ENCODE results near the gene AJAP1. TPM values are rescaled to one million over a fixed set of nuclear protein-coding genes. Genes with fewer than 3 reads are reported as not detected.
A peak's percentile ranks its signal among the peaks of the same experiment; 100 is the strongest.

Gene AJAP1
- total and polyA plus RNA-seq, 9 donors = 1.2 to 20.8 (median 12.5) TPM

GRCh38 chr1:4656533-4657140, 2.2 kb downstream of the AJAP1 start:
- H3K4me1 ChIP-seq (ENCODE audit: insufficient read depth) = peaks cover 4% of the 10 kb centered on the region
- DNase-seq = peak in 3 of 5 donors; percentile 30 to 47 (median 38)
- no peaks in the 10 kb centered on the region for H3K9me3 ChIP-seq
- H3K4me3 ChIP-seq = no peak overlapping the region
- H3K27me3 ChIP-seq = no peaks in the 10 kb centered on the region
- intact Hi-C loops (cut with DNase I) = loop anchor here in 2 of 4 donors (5.0 to 10.0 kb wide), 6 partner anchors 858 to 1318 kb away; no protein-coding TSS in a partner anchor
- WGBS, 3 donors = 14 to 16% (median 16%) methylated on average over 17 of the region's 17 CpGs
- no peak overlapping the region for H3K27ac ChIP-seq
- no peaks in the 10 kb centered on the region for H3K36me3 ChIP-seq
- TF ChIP-seq, protein P1, sequence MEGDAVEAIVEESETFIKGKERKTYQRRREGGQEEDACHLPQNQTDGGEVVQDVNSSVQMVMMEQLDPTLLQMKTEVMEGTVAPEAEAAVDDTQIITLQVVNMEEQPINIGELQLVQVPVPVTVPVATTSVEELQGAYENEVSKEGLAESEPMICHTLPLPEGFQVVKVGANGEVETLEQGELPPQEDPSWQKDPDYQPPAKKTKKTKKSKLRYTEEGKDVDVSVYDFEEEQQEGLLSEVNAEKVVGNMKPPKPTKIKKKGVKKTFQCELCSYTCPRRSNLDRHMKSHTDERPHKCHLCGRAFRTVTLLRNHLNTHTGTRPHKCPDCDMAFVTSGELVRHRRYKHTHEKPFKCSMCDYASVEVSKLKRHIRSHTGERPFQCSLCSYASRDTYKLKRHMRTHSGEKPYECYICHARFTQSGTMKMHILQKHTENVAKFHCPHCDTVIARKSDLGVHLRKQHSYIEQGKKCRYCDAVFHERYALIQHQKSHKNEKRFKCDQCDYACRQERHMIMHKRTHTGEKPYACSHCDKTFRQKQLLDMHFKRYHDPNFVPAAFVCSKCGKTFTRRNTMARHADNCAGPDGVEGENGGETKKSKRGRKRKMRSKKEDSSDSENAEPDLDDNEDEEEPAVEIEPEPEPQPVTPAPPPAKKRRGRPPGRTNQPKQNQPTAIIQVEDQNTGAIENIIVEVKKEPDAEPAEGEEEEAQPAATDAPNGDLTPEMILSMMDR (IDR thresholded peaks at IDR 0.05) = no peak
- TF ChIP-seq POLR2A (IDR thresholded peaks at IDR 0.05) (no peak), EP300 (IDR thresholded peaks at IDR 0.05) (no peak)

GRCh38 chr1:4657244-4657789, 2.9 kb downstream of the AJAP1 start:
- no peaks in the 10 kb centered on the region for H3K27me3 ChIP-seq
- H3K9me3 ChIP-seq = no peaks in the 10 kb centered on the region
- TF ChIP-seq EP300 (IDR thresholded peaks at IDR 0.05) = no peak
- TF ChIP-seq POLR2A (IDR thresholded peaks at IDR 0.05) = no peak
- TF ChIP-seq, protein P1 (IDR thresholded peaks at IDR 0.05) = no peak
- intact Hi-C loops (cut with DNase I) = loop anchor here in 2 of 4 donors (5.0 to 10.0 kb wide), 6 partner anchors 857 to 1317 kb away; no protein-coding TSS in a partner anchor
- DNase-seq = no peak
- peaks cover 4% of the 10 kb centered on the region for H3K4me1 ChIP-seq (ENCODE audit: insufficient read depth)
- WGBS, 3 donors = 63 to 69% (median 68%) methylated on average over 9 of the region's 9 CpGs
- H3K36me3 ChIP-seq = no peaks in the 10 kb centered on the region
- no peak overlapping the region for H3K27ac ChIP-seq
- H3K4me3 ChIP-seq = no peak overlapping the region

GRCh38 chr1:4657960-4658541, 3.6 kb downstream of the AJAP1 start:
- Histone ChIP-seq H3K36me3 (no peaks in the 10 kb centered on the region), H3K27ac (no peak overlapping the region), H3K4me3 (no peak overlapping the region), H3K4me1 (ENCODE audit: insufficient read depth) (peaks cover 1% of the 10 kb centered on the region), H3K9me3 (no peaks in the 10 kb centered on the region), H3K27me3 (no peaks in the 10 kb centered on the region)
- 40 to 68% (median 50%) methylated on average over 24 of the region's 24 CpGs for WGBS, 3 donors
- no peak for TF ChIP-seq EP300 (IDR thresholded peaks at IDR 0.05)
- TF ChIP-seq, protein P1 (IDR thresholded peaks at IDR 0.05) = no peak
- no peak for TF ChIP-seq POLR2A (IDR thresholded peaks at IDR 0.05)
- no peak for DNase-seq
- intact Hi-C loops (cut with DNase I) = loop anchor here in 2 of 4 donors (5.0 to 10.0 kb wide), 6 partner anchors 857 to 1317 kb away; no protein-coding TSS in a partner anchor

GRCh38 chr1:4658643-4659628, 4.5 kb downstream of the AJAP1 start:
- H3K27ac ChIP-seq = no peak overlapping the region
- no peaks in the 10 kb centered on the region for H3K9me3 ChIP-seq
- no peaks in the 10 kb centered on the region for H3K27me3 ChIP-seq
- TF ChIP-seq, protein P1 (IDR thresholded peaks at IDR 0.05) = no peak
- TF ChIP-seq EP300 (IDR thresholded peaks at IDR 0.05) = no peak
- no peak for TF ChIP-seq POLR2A (IDR thresholded peaks at IDR 0.05)
- H3K4me3 ChIP-seq = no peak overlapping the region
- WGBS, 3 donors = 65 to 73% (median 67%) methylated on average over 16 of the region's 16 CpGs
- intact Hi-C loops (cut with DNase I) = loop anchor here in 2 of 4 donors (5.0 to 10.0 kb wide), 6 partner anchors 856 to 1316 kb away; no protein-coding TSS in a partner anchor
- H3K36me3 ChIP-seq = no peaks in the 10 kb centered on the region
- H3K4me1 ChIP-seq (ENCODE audit: insufficient read depth) = peaks cover 1% of the 10 kb centered on the region
- no peak for DNase-seq

All from ovary (tissue), 9 donors.